GM08714 (cell line): Measurements from ENCODE around the gene POLR1C.
"Not testable (repeated sequence)": the region's sequence is repeated elsewhere in the genome, so short reads cannot be mapped to it uniquely, and the experiment has no call there.

Experiments
- H3K4me3 ChIP-seq: fragments of 200-500 bp; sonication (Bioruptor generic); 2 replicates; pipeline ENCODE4 v1.5.1; 2014; ENCODE audit warnings: mild to moderate bottlenecking, low read length, inconsistent platforms
- ZNF274 ChIP-seq: IDR thresholded peaks from 2 replicates; pipeline ENCODE4 v1.6.1; 2012; ENCODE audit warnings: mild to moderate bottlenecking, low read depth, low read length

The POLR1C gene

GRCh38 chr6:43509984-43510826, 6.7 kb upstream of the POLR1C start, which contains the start of gene LRRC73:
Gene LRRC73, minus strand, starts transcription at chr6:43510346. Its CDS starts 561 bp downstream, at chr6:43509785.
- TF ChIP-seq ZNF274: no peak
- H3K4me3 ChIP-seq: peak within 1 kb of the TSS; percentile 50; the same call in 1 of the 2 replicates

- H3K4me3 ChIP-seq: no peak overlapping the region
- TF ChIP-seq ZNF274: no peak
Measured at GRCh38 chr6:43510827-43511163, 6.1 kb upstream of the POLR1C start.

GRCh38 chr6:43511824-43512415, 5.0 kb upstream of the POLR1C start:
- TF ChIP-seq ZNF274: no peak

GRCh38 chr6:43515808-43516207, 1.1 kb upstream of the POLR1C start:
- peak overlapping the region; percentile 87 for H3K4me3 ChIP-seq
- TF ChIP-seq ZNF274: no peak

More at GRCh38 chr6:43511824-43512415, 5.0 kb upstream of the POLR1C start:
- H3K4me3 ChIP-seq: no peak overlapping the region

GRCh38 chr6:43516367-43516696, 557 bp upstream of the POLR1C start:
- no peak for TF ChIP-seq ZNF274
- peak overlapping the region; percentile 87 for H3K4me3 ChIP-seq

GRCh38 chr6:43517505-43518357, 842 bp downstream of the POLR1C start:
- no peak for TF ChIP-seq ZNF274

GRCh38 chr6:43520097-43520496, 3.2 kb downstream of the POLR1C start:
- no peak overlapping the region for H3K4me3 ChIP-seq
- TF ChIP-seq ZNF274: no peak

More at GRCh38 chr6:43517505-43518357, 842 bp downstream of the POLR1C start:
- H3K4me3 ChIP-seq: peak overlapping the region; percentile 87

- H3K4me3 ChIP-seq: no peak overlapping the region
- TF ChIP-seq ZNF274: no peak
Measured at GRCh38 chr6:43521836-43522235, 4.9 kb downstream of the POLR1C start.

- no peak overlapping the region for H3K4me3 ChIP-seq
- TF ChIP-seq ZNF274: no peak
Measured at GRCh38 chr6:43522547-43523261, 5.8 kb downstream of the POLR1C start.

- H3K4me3 ChIP-seq: no peak overlapping the region
- TF ChIP-seq ZNF274: no peak
Measured at GRCh38 chr6:43523284-43523683, 6.4 kb downstream of the POLR1C start.

- H3K4me3 ChIP-seq: no peak overlapping the region
- no peak for TF ChIP-seq ZNF274
Measured at GRCh38 chr6:43524483-43524961, 7.6 kb downstream of the POLR1C start.

GRCh38 chr6:43532201-43532600, 15.3 kb downstream of the POLR1C start:
- TF ChIP-seq ZNF274: no peak
- no peak overlapping the region for H3K4me3 ChIP-seq

GRCh38 chr6:43538986-43539385, 22.1 kb downstream of the POLR1C start:
- H3K4me3 ChIP-seq: not testable (repeated sequence)

GRCh38 chr6:43539409-43539808, 22.5 kb downstream of the POLR1C start:
- not testable (repeated sequence) for H3K4me3 ChIP-seq
